GM19035 (cell line): ENCODE measurements around the gene CLTB.
"Not testable (repeated sequence)": the region's sequence is repeated elsewhere in the genome, so short reads cannot be mapped to it uniquely, and the experiment has no call there.

Experiments used
- ATAC-seq: cut with Tn5 transposase; IDR thresholded peaks from one replicate; pipeline ENCODE4 v1.9.1; 2021; ENCODE audit not compliant: unreplicated experiment

CLTB gene

GRCh38 chr5:176415952-176416924 lies at the start of gene CLTB:
TSS of gene CLTB (minus strand) at chr5:176416539. CDS start at chr5:176416363, 176 bp downstream.
- peak; percentile 93 for ATAC-seq

- no peak for ATAC-seq
Observed at GRCh38 chr5:176463113-176463764, 46.9 kb upstream of the CLTB start.

GRCh38 chr5:176461349-176461748 lies 45.0 kb upstream of the CLTB start:
- no peak for ATAC-seq

- ATAC-seq, result no peak
Observed at GRCh38 chr5:176458904-176459561, 42.7 kb upstream of the CLTB start.

GRCh38 chr5:176454724-176455394 lies 38.5 kb upstream of the CLTB start:
- ATAC-seq, result no peak

GRCh38 chr5:176450077-176450476 lies 33.7 kb upstream of the CLTB start:
- ATAC-seq, result no peak

- peak; percentile 97 for ATAC-seq
Observed at GRCh38 chr5:176447978-176448608, 31.8 kb upstream of the CLTB start, which contains the start of gene FAF2. TSS of gene FAF2 (plus strand) at chr5:176448385. CDS start at chr5:176448408, 23 bp downstream.

GRCh38 chr5:176447591-176447977 lies 31.2 kb upstream of the CLTB start:
- peak; percentile 27 for ATAC-seq

- no peak for ATAC-seq
Observed at GRCh38 chr5:176446884-176447590, 30.7 kb upstream of the CLTB start.

GRCh38 chr5:176446028-176446665 lies 29.8 kb upstream of the CLTB start:
- no peak for ATAC-seq

- no peak for ATAC-seq
Observed at GRCh38 chr5:176444742-176445141, 28.4 kb upstream of the CLTB start.

GRCh38 chr5:176442911-176443310 lies 26.6 kb upstream of the CLTB start:
- not testable (repeated sequence) for ATAC-seq

- no peak for ATAC-seq
Observed at GRCh38 chr5:176441921-176442323, 25.6 kb upstream of the CLTB start.

GRCh38 chr5:176440927-176441706 lies 24.8 kb upstream of the CLTB start:
- no peak for ATAC-seq

GRCh38 chr5:176438959-176439757 lies 22.8 kb upstream of the CLTB start:
- no peak for ATAC-seq

GRCh38 chr5:176436656-176437055 lies 20.3 kb upstream of the CLTB start:
- ATAC-seq, result no peak

GRCh38 chr5:176432707-176433106 lies 16.4 kb upstream of the CLTB start:
- ATAC-seq, result no peak

GRCh38 chr5:176429972-176430371 lies 13.6 kb upstream of the CLTB start:
- no peak for ATAC-seq
